ENCODE measurements around the gene TIGD6.
A peak's percentile ranks its signal among the peaks of the same experiment; 100 is the strongest.

DNA sequence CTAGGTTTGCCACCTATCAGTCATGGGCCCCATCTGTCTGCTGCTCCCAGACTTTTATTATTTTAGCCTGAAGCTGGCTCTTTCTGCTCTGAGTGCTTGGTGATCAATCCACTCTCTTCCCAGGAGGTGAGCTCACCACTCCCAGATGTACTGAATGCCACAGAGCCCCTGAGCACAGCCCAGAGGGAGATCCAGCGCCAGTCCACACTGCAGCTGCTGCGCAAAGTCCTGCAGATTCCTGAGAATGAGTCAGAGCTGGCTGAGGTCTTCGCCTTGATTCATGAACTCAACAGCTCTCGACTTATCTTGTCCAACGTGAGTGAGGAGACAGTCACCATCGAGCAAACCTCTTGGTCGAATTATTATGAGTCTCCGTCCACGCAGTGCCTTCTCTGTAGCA is 36.1 kb upstream of the TIGD6 start:
- TF ChIP-seq, protein P1, sequence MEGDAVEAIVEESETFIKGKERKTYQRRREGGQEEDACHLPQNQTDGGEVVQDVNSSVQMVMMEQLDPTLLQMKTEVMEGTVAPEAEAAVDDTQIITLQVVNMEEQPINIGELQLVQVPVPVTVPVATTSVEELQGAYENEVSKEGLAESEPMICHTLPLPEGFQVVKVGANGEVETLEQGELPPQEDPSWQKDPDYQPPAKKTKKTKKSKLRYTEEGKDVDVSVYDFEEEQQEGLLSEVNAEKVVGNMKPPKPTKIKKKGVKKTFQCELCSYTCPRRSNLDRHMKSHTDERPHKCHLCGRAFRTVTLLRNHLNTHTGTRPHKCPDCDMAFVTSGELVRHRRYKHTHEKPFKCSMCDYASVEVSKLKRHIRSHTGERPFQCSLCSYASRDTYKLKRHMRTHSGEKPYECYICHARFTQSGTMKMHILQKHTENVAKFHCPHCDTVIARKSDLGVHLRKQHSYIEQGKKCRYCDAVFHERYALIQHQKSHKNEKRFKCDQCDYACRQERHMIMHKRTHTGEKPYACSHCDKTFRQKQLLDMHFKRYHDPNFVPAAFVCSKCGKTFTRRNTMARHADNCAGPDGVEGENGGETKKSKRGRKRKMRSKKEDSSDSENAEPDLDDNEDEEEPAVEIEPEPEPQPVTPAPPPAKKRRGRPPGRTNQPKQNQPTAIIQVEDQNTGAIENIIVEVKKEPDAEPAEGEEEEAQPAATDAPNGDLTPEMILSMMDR (conservative IDR thresholded peaks at IDR 0.05; ENCODE audit: low read depth, low read length): no peak
- TF ChIP-seq USF2 (IDR thresholded peaks at IDR 0.05; ENCODE audit: low read depth, low read length): no peak
- TF ChIP-seq SMC3 (IDR thresholded peaks at IDR 0.05; ENCODE audit: low read depth, low read length): no peak; the same call in 1 of the 2 replicates
- peak; percentile 21; the same call in 1 of the 2 replicates for TF ChIP-seq MAFK (IDR thresholded peaks at IDR 0.05; ENCODE audit: low read depth, low read length)
- peak; percentile 37 for TF ChIP-seq RAD21 (IDR thresholded peaks at IDR 0.05; ENCODE audit: low read length)
- peak; percentile 85 for TF ChIP-seq FOS (IDR thresholded peaks at IDR 0.05; ENCODE audit: low read depth, low read length)
- peak; percentile 44; the same call in 1 of the 2 replicates for TF ChIP-seq BHLHE40 (IDR thresholded peaks at IDR 0.05; ENCODE audit: low read depth, low read length)
- no peak for TF ChIP-seq POLR2A (IDR thresholded peaks at IDR 0.05; ENCODE audit: low read depth, low read length)
- TF ChIP-seq MAZ (IDR thresholded peaks at IDR 0.05; ENCODE audit: borderline replicate concordance, low read depth, low read length): no peak
- 0 out of 2 replicates have a peak, but pooled peaks have one; percentile 29 for TF ChIP-seq MXI1 (IDR thresholded peaks at IDR 0.05; ENCODE audit: borderline replicate concordance, low read depth, low read length)
- TF ChIP-seq, protein P2, sequence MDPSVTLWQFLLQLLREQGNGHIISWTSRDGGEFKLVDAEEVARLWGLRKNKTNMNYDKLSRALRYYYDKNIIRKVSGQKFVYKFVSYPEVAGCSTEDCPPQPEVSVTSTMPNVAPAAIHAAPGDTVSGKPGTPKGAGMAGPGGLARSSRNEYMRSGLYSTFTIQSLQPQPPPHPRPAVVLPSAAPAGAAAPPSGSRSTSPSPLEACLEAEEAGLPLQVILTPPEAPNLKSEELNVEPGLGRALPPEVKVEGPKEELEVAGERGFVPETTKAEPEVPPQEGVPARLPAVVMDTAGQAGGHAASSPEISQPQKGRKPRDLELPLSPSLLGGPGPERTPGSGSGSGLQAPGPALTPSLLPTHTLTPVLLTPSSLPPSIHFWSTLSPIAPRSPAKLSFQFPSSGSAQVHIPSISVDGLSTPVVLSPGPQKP (IDR thresholded peaks at IDR 0.05; ENCODE audit: borderline replicate concordance, low read depth, low read length): no peak
